ENCODE data around the gene CDON.
"Not testable (repeated sequence)": the region's sequence is repeated elsewhere in the genome, so short reads cannot be mapped to it uniquely, and the experiment has no call there.

CDON gene

GRCh38 chr11:126029237-126029636 is 33.4 kb downstream of the CDON start:
- FAIRE-seq (no peak), DNase-seq (ENCODE audit: insufficient read length, low spot score) (no peak)
- no peak for TF ChIP-seq TAF1 (IDR thresholded peaks at IDR 0.05; ENCODE audit: low read depth, low read length)

- FAIRE-seq; DNase-seq (ENCODE audit: insufficient read length, low spot score): not testable (repeated sequence)
Measured at GRCh38 chr11:126028534-126028933, 34.1 kb downstream of the CDON start.

- FAIRE-seq (no peak), DNase-seq (ENCODE audit: insufficient read length, low spot score) (no peak)
- TF ChIP-seq TAF1 (IDR thresholded peaks at IDR 0.05; ENCODE audit: low read depth, low read length) (no peak), POLR2A (IDR thresholded peaks at IDR 0.05; ENCODE audit: low read depth, low read length) (no peak), POLR2AphosphoS5 (IDR thresholded peaks at IDR 0.05; ENCODE audit: low read depth, low read length) (no peak), POU2F2 (IDR thresholded peaks at IDR 0.05; ENCODE audit: low read depth, low read length) (no peak), PAX5 (IDR thresholded peaks at IDR 0.05; ENCODE audit: insufficient read depth, low read length, severe bottlenecking) (no peak), SPI1 (IDR thresholded peaks at IDR 0.05; ENCODE audit: low read depth, low read length) (no peak)
Measured at GRCh38 chr11:126026579-126026978, 36.1 kb downstream of the CDON start.

- FAIRE-seq = no peak
- TF ChIP-seq POLR2AphosphoS5 (IDR thresholded peaks at IDR 0.05; ENCODE audit: low read depth, low read length) = no peak
- TF ChIP-seq POU2F2 (IDR thresholded peaks at IDR 0.05; ENCODE audit: low read depth, low read length) = no peak
- no peak for TF ChIP-seq SPI1 (IDR thresholded peaks at IDR 0.05; ENCODE audit: low read depth, low read length)
- no peak for TF ChIP-seq PAX5 (IDR thresholded peaks at IDR 0.05; ENCODE audit: insufficient read depth, low read length, severe bottlenecking)
- TF ChIP-seq POLR2A (IDR thresholded peaks at IDR 0.05; ENCODE audit: low read depth, low read length) = no peak
- TF ChIP-seq TAF1 (IDR thresholded peaks at IDR 0.05; ENCODE audit: low read depth, low read length) = no peak
Measured at GRCh38 chr11:126025822-126026221, 36.8 kb downstream of the CDON start.

GRCh38 chr11:126024123-126024522 is 38.5 kb downstream of the CDON start:
- no peak for DNase-seq (ENCODE audit: insufficient read length, low spot score)
- TF ChIP-seq POLR2AphosphoS5 (IDR thresholded peaks at IDR 0.05; ENCODE audit: low read depth, low read length) = no peak
- TF ChIP-seq TAF1 (IDR thresholded peaks at IDR 0.05; ENCODE audit: low read depth, low read length) = no peak
- no peak for TF ChIP-seq SPI1 (IDR thresholded peaks at IDR 0.05; ENCODE audit: low read depth, low read length)
- TF ChIP-seq POU2F2 (IDR thresholded peaks at IDR 0.05; ENCODE audit: low read depth, low read length) = no peak
- TF ChIP-seq PAX5 (IDR thresholded peaks at IDR 0.05; ENCODE audit: insufficient read depth, low read length, severe bottlenecking) = no peak
- no peak for TF ChIP-seq POLR2A (IDR thresholded peaks at IDR 0.05; ENCODE audit: low read depth, low read length)
- no peak for FAIRE-seq

More at GRCh38 chr11:126025822-126026221, 36.8 kb downstream of the CDON start:
- DNase-seq (ENCODE audit: insufficient read length, low spot score) = no peak

- TF ChIP-seq SPI1 (IDR thresholded peaks at IDR 0.05; ENCODE audit: low read depth, low read length) (no peak), PAX5 (IDR thresholded peaks at IDR 0.05; ENCODE audit: insufficient read depth, low read length, severe bottlenecking) (no peak), POLR2A (IDR thresholded peaks at IDR 0.05; ENCODE audit: low read depth, low read length) (no peak), POU2F2 (IDR thresholded peaks at IDR 0.05; ENCODE audit: low read depth, low read length) (no peak), POLR2AphosphoS5 (IDR thresholded peaks at IDR 0.05; ENCODE audit: low read depth, low read length) (no peak), TAF1 (IDR thresholded peaks at IDR 0.05; ENCODE audit: low read depth, low read length) (no peak)
- DNase-seq (ENCODE audit: insufficient read length, low spot score) (no peak), FAIRE-seq (no peak)
Measured at GRCh38 chr11:126012852-126013251, 49.8 kb downstream of the CDON start.

- FAIRE-seq (no peak), DNase-seq (ENCODE audit: insufficient read length, low spot score) (no peak)
- no peak for TF ChIP-seq SPI1 (IDR thresholded peaks at IDR 0.05; ENCODE audit: low read depth, low read length)
- no peak for TF ChIP-seq POLR2AphosphoS5 (IDR thresholded peaks at IDR 0.05; ENCODE audit: low read depth, low read length)
- TF ChIP-seq PAX5 (IDR thresholded peaks at IDR 0.05; ENCODE audit: insufficient read depth, low read length, severe bottlenecking) = no peak
- no peak for TF ChIP-seq TAF1 (IDR thresholded peaks at IDR 0.05; ENCODE audit: low read depth, low read length)
- no peak for TF ChIP-seq POLR2A (IDR thresholded peaks at IDR 0.05; ENCODE audit: low read depth, low read length)
- TF ChIP-seq POU2F2 (IDR thresholded peaks at IDR 0.05; ENCODE audit: low read depth, low read length) = no peak
Measured at GRCh38 chr11:126011754-126012153, 50.9 kb downstream of the CDON start.

- no peak for DNase-seq (ENCODE audit: insufficient read length, low spot score)
- no peak for FAIRE-seq
- no peak for TF ChIP-seq POLR2A (IDR thresholded peaks at IDR 0.05; ENCODE audit: low read depth, low read length)
- no peak for TF ChIP-seq PAX5 (IDR thresholded peaks at IDR 0.05; ENCODE audit: insufficient read depth, low read length, severe bottlenecking)
Measured at GRCh38 chr11:126011265-126011664, 51.4 kb downstream of the CDON start.

GRCh38 chr11:126008956-126009355 is 53.7 kb downstream of the CDON start:
- DNase-seq (ENCODE audit: insufficient read length, low spot score) = no peak
- FAIRE-seq = no peak
- TF ChIP-seq SPI1 (IDR thresholded peaks at IDR 0.05; ENCODE audit: low read depth, low read length) = no peak
- TF ChIP-seq POLR2A (IDR thresholded peaks at IDR 0.05; ENCODE audit: low read depth, low read length) = no peak
- no peak for TF ChIP-seq POLR2AphosphoS5 (IDR thresholded peaks at IDR 0.05; ENCODE audit: low read depth, low read length)
- TF ChIP-seq PAX5 (IDR thresholded peaks at IDR 0.05; ENCODE audit: insufficient read depth, low read length, severe bottlenecking) = no peak
- TF ChIP-seq TAF1 (IDR thresholded peaks at IDR 0.05; ENCODE audit: low read depth, low read length) = no peak
- TF ChIP-seq POU2F2 (IDR thresholded peaks at IDR 0.05; ENCODE audit: low read depth, low read length) = no peak

- DNase-seq (ENCODE audit: insufficient read length, low spot score) (no peak), FAIRE-seq (no peak)
- no peak for TF ChIP-seq TAF1 (IDR thresholded peaks at IDR 0.05; ENCODE audit: low read depth, low read length)
- no peak for TF ChIP-seq POLR2A (IDR thresholded peaks at IDR 0.05; ENCODE audit: low read depth, low read length)
Measured at GRCh38 chr11:126007238-126007637, 55.4 kb downstream of the CDON start.

GRCh38 chr11:126006068-126006467 is 56.6 kb downstream of the CDON start:
- DNase-seq (ENCODE audit: insufficient read length, low spot score) (no peak), FAIRE-seq (no peak)
- no peak for TF ChIP-seq POLR2A (IDR thresholded peaks at IDR 0.05; ENCODE audit: low read depth, low read length)
- TF ChIP-seq SPI1 (IDR thresholded peaks at IDR 0.05; ENCODE audit: low read depth, low read length) = no peak
- TF ChIP-seq POLR2AphosphoS5 (IDR thresholded peaks at IDR 0.05; ENCODE audit: low read depth, low read length) = no peak
- TF ChIP-seq TAF1 (IDR thresholded peaks at IDR 0.05; ENCODE audit: low read depth, low read length) = no peak
- no peak for TF ChIP-seq PAX5 (IDR thresholded peaks at IDR 0.05; ENCODE audit: insufficient read depth, low read length, severe bottlenecking)
- no peak for TF ChIP-seq POU2F2 (IDR thresholded peaks at IDR 0.05; ENCODE audit: low read depth, low read length)

Measured in GM12891 (cell line).